ENCODE data around the gene AP1S3. TPM values are rescaled to one million over a fixed set of nuclear protein-coding genes. Genes with fewer than 3 reads are reported as not detected.

Gene AP1S3
- total RNA-seq, 1 experiment from 2014 or later: 17.4 TPM

GRCh38 chr2:223819891-223820290 lies 17.5 kb downstream of the AP1S3 start:
- DNase-seq (ENCODE audit: low spot score) (no peak), ATAC-seq (no peak)
- peaks cover 17% of the 10 kb centered on the region for H3K4me1 Mint-ChIP-seq
- CTCF ChIA-PET: no interaction called here
- TF ChIP-seq SMAD3 (CRISPR knock-in tag; IDR thresholded peaks at IDR 0.05; ENCODE audit: borderline replicate concordance) (no peak), ZNF425 (CRISPR knock-in tag; conservative IDR thresholded peaks at IDR 0.05) (no peak), CREM (CRISPR knock-in tag; IDR thresholded peaks at IDR 0.05) (no peak), CDX4 (CRISPR knock-in tag; IDR thresholded peaks at IDR 0.05; ENCODE audit: borderline replicate concordance) (no peak), ATF6 (CRISPR knock-in tag; IDR thresholded peaks at IDR 0.05) (no peak), ZNF232 (CRISPR knock-in tag; IDR thresholded peaks at IDR 0.05) (no peak), FOXK1 (CRISPR knock-in tag; IDR thresholded peaks at IDR 0.05) (no peak), SMAD4 (CRISPR knock-in tag; IDR thresholded peaks at IDR 0.05) (no peak), ZNF138 (CRISPR knock-in tag; conservative IDR thresholded peaks at IDR 0.05) (no peak), TEAD4 (CRISPR knock-in tag; IDR thresholded peaks at IDR 0.05) (no peak)
- no peaks in the 10 kb centered on the region for H3K9me3 Mint-ChIP-seq
- H3K27ac Mint-ChIP-seq: no peak overlapping the region
- no peak overlapping the region for H3K4me3 Mint-ChIP-seq
- no peaks in the 10 kb centered on the region for H3K36me3 Mint-ChIP-seq
- no peaks in the 10 kb centered on the region for H3K27me3 Mint-ChIP-seq (ENCODE audit: low read depth)
- POLR2A ChIA-PET: no interaction called here

GRCh38 chr2:223815884-223816570 lies 21.4 kb downstream of the AP1S3 start:
- H3K27ac Mint-ChIP-seq: no peak overlapping the region
- H3K4me3 Mint-ChIP-seq: no peak overlapping the region
- H3K4me1 Mint-ChIP-seq: peaks cover 17% of the 10 kb centered on the region
- no peak for TF ChIP-seq HMGA2 (CRISPR knock-in tag; IDR thresholded peaks at IDR 0.05)
- TF ChIP-seq AFF4 (CRISPR knock-in tag; IDR thresholded peaks at IDR 0.05; ENCODE audit: borderline replicate concordance): no peak
- ChIA-PET POLR2A (no interaction called here), CTCF (no interaction called here)
- no peaks in the 10 kb centered on the region for H3K27me3 Mint-ChIP-seq (ENCODE audit: low read depth)
- no peaks in the 10 kb centered on the region for H3K9me3 Mint-ChIP-seq
- no peak for DNase-seq (ENCODE audit: low spot score)
- H3K36me3 Mint-ChIP-seq: no peaks in the 10 kb centered on the region
- no peak for ATAC-seq

GRCh38 chr2:223815186-223815883 lies 22.0 kb downstream of the AP1S3 start:
- CTCF ChIA-PET: no interaction called here
- no peak for DNase-seq (ENCODE audit: low spot score)
- H3K4me1 Mint-ChIP-seq: peaks cover 11% of the 10 kb centered on the region
- H3K27ac Mint-ChIP-seq: no peak overlapping the region
- H3K4me3 Mint-ChIP-seq: no peak overlapping the region
- no peaks in the 10 kb centered on the region for H3K27me3 Mint-ChIP-seq (ENCODE audit: low read depth)
- H3K36me3 Mint-ChIP-seq: no peaks in the 10 kb centered on the region
- POLR2A ChIA-PET: no interaction called here
- ATAC-seq: no peak
- no peaks in the 10 kb centered on the region for H3K9me3 Mint-ChIP-seq
- TF ChIP-seq RORB (CRISPR knock-in tag; IDR thresholded peaks at IDR 0.05) (no peak), ZNF138 (CRISPR knock-in tag; conservative IDR thresholded peaks at IDR 0.05) (no peak), NFE2L1 (CRISPR knock-in tag; IDR thresholded peaks at IDR 0.05) (no peak), CDX4 (CRISPR knock-in tag; IDR thresholded peaks at IDR 0.05; ENCODE audit: borderline replicate concordance) (no peak), E2F4 (CRISPR knock-in tag; IDR thresholded peaks at IDR 0.05; ENCODE audit: borderline replicate concordance, low read depth) (no peak), KAT7 (CRISPR knock-in tag; IDR thresholded peaks at IDR 0.05; ENCODE audit: borderline replicate concordance) (no peak)
